ENCODE measurements around the gene TXNRD2.

The TXNRD2 gene

DNA sequence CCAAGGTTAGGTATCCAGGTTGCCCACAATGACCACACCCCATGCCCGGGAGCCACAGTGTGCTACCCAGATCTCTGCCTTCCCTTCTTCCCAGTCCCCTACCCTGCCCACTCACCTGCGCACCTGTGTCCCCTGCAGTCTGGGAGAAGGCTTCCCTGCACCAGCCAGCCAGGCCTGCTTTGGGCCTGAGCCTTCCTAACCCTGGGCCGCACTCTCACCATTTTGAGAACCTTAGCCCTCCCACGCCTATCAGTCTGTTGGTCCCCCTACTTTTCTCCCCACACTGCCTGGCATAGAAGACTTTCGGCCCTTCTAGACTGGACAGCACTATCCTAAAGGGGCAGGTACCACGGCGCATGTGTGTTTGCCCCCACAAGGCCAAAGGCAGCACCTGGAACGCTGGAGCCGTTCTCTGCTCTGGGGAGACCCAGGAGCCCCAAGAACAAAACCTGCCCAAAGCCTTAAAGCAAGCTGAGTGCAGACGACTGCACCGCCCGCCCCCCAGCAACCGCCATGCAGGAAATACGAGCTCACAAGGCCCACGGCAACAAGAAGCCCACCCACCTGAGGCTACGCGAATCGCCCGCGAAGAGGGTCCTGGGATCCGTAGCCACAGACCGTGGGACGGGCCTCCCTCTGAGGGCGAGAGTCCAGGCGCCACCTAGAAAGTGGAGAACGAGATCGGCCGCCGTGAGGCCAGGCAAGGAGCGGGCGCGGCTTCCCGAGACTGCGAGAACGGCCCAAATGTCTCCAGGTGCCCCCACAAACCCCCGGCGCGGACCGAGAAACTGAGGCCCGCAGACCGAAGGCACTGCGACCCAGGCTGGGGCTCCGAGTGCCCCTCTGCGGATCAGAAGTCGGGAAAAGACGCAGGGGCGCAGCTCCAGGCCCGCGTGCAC, 87.5 kb downstream of the TXNRD2 start:
- DNase-seq (ENCODE audit: low spot score): peak; percentile 52
- in situ Hi-C loops (cut with MboI; ENCODE audit: low sequenced_read_pairs, unreplicated experiment): no loop called here
- TF ChIP-seq, protein P1, sequence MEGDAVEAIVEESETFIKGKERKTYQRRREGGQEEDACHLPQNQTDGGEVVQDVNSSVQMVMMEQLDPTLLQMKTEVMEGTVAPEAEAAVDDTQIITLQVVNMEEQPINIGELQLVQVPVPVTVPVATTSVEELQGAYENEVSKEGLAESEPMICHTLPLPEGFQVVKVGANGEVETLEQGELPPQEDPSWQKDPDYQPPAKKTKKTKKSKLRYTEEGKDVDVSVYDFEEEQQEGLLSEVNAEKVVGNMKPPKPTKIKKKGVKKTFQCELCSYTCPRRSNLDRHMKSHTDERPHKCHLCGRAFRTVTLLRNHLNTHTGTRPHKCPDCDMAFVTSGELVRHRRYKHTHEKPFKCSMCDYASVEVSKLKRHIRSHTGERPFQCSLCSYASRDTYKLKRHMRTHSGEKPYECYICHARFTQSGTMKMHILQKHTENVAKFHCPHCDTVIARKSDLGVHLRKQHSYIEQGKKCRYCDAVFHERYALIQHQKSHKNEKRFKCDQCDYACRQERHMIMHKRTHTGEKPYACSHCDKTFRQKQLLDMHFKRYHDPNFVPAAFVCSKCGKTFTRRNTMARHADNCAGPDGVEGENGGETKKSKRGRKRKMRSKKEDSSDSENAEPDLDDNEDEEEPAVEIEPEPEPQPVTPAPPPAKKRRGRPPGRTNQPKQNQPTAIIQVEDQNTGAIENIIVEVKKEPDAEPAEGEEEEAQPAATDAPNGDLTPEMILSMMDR (IDR thresholded peaks at IDR 0.05; ENCODE audit: borderline replicate concordance, control extremely low read depth, extremely low read depth, insufficient read depth, missing control alignments): no peak

DNA sequence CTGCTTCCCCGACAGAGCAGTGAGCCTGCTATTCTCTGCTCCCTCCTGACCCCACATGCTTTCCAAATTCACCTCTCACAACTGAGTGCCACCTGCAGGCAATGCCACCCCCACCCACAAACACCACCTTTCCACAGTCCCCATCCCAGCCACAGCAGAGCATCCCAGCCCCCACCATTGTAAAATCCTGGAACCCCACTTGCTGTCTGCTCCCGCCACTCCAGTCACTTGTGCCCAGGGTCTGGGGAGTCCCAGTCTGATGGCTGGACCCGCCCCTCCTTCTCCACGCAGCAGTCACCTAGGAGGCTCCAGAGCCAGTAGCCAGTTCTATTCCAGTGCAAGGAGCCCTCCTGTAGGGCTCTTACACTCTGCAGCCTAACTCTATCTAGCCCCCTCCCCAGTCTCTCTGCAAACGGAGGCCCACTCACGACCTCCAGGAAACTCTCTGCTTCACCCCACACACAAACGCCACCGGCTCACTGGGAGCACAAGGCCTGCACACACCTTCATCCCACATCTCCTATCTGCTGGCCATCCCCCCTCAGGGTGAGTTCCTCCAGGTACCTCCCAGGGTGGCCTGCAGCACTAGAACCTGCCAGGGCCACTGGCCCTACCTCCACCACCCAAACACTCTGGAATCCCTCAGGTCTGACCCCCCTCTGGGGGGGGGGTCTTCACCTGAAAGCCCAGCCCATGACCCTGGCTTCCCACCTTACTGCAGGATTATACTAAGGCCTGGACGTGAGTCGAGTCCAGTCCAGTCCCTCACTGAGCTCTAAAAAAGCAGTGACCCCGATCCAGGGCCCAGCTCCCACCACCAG, 88.3 kb downstream of the TXNRD2 start:
- TF ChIP-seq, protein P1 (IDR thresholded peaks at IDR 0.05; ENCODE audit: borderline replicate concordance, control extremely low read depth, extremely low read depth, insufficient read depth, missing control alignments): no peak
- in situ Hi-C loops (cut with MboI; ENCODE audit: low sequenced_read_pairs, unreplicated experiment): no loop called here
- DNase-seq (ENCODE audit: low spot score): no peak

GRCh38 chr22:19852177-19852781, 89.3 kb downstream of the TXNRD2 start:
- TF ChIP-seq, protein P1 (IDR thresholded peaks at IDR 0.05; ENCODE audit: borderline replicate concordance, control extremely low read depth, extremely low read depth, insufficient read depth, missing control alignments): no peak
- DNase-seq (ENCODE audit: low spot score): no peak
- in situ Hi-C loops (cut with MboI; ENCODE audit: low sequenced_read_pairs, unreplicated experiment): no loop called here

- TF ChIP-seq, protein P1 (IDR thresholded peaks at IDR 0.05; ENCODE audit: borderline replicate concordance, control extremely low read depth, extremely low read depth, insufficient read depth, missing control alignments): no peak
- in situ Hi-C loops (cut with MboI; ENCODE audit: low sequenced_read_pairs, unreplicated experiment): no loop called here
Measured at GRCh38 chr22:19851291-19852176, 90.1 kb downstream of the TXNRD2 start.

GRCh38 chr22:19850763-19851109, 90.9 kb downstream of the TXNRD2 start:
- DNase-seq (ENCODE audit: low spot score): no peak
- TF ChIP-seq, protein P1 (IDR thresholded peaks at IDR 0.05; ENCODE audit: borderline replicate concordance, control extremely low read depth, extremely low read depth, insufficient read depth, missing control alignments): no peak
- in situ Hi-C loops (cut with MboI; ENCODE audit: low sequenced_read_pairs, unreplicated experiment): no loop called here

More at GRCh38 chr22:19851291-19852176, 90.1 kb downstream of the TXNRD2 start:
- DNase-seq (ENCODE audit: low spot score): peak; percentile 20
